Pons (tissue), 1 donor: ENCODE data around the gene ZNF844.
"Not testable (repeated sequence)": the region's sequence is repeated elsewhere in the genome, so short reads cannot be mapped to it uniquely, and the experiment has no call there.

ENCODE experiments used
- DNase-seq: peaks from one replicate; pipeline ENCODE4 v3.0.0-alpha.2; 2016; ENCODE audit warnings: low spot score

The ZNF844 gene

DNA sequence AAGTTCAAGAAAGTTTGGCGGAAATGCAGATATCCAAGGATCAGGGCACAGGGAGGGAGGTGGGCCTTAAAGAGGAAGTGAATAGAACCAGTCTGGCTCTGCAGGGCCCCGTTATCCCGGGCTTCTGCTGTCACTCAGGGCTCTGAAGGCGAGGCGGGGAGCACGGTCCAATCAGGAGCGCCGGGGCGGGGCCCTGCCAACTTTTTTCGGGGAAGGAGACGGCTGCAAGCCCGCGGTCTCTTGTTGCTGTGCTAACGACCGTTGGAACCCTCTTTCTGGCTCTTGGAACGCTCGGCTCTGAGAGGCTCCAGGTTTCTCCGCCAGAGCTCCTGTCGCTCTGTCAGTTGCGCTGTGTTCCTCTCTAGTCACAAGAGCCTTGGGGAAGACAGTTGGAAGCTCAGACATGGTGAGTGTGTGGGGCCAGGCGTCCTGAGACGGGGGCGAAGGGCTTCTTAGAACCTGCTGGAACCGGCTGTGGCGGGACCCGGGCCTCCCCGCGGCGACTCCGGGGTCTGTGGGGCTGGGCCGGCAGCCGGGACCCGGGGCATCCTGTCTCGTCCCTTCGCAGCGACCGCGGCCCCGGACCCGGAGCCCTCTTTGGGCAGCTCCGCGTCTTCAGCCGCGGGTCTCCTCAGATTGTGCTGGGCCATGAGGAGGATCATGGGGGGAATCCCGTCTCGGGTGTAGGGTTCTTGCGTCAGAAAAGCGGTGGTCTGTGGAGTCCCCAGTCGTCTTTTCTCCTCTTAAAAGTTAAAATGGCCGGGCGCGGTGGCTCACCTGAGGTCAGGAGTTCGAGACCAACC lies 27.7 kb downstream of the ZNF844 start:
- peak; percentile 65 for DNase-seq

DNA sequence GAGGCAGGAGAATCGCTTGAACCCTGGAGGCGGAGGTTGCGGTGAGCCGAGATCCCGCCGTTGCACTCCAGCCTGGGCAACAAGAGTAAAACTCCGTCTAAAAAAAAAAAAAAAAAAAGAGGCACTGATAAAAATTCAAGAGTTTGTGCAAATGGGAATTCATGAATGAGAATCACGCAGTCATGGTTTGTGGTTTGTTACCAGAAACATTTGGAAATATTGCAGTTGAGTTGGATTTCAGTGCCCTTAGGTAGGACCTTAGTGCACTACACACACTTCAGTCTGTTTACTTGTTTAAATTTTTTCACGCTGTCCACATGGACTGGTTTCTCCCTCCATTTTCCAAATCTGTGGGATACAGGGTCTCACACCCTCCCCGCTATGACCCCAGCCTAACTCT lies 28.4 kb downstream of the ZNF844 start:
- DNase-seq = no peak

DNA sequence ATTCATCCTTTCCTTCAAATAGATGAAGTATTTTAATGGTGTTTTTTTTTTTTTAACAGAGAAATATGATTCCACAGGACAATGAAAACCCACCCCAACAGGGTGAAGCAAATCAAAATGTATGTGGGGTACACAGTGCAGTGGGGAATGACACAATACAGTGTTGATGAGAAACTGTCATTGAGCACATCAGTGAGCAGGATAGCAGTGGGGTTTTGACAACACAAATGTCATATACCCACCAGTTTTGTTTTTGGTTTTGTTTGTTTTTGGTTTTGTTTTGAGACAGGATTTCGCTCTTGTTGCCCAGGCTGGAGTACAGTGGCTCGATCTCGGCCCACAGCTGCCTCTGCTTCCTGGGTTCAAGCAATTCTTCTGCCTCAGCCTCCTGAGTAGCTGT lies 29.2 kb downstream of the ZNF844 start:
- no peak for DNase-seq

DNA sequence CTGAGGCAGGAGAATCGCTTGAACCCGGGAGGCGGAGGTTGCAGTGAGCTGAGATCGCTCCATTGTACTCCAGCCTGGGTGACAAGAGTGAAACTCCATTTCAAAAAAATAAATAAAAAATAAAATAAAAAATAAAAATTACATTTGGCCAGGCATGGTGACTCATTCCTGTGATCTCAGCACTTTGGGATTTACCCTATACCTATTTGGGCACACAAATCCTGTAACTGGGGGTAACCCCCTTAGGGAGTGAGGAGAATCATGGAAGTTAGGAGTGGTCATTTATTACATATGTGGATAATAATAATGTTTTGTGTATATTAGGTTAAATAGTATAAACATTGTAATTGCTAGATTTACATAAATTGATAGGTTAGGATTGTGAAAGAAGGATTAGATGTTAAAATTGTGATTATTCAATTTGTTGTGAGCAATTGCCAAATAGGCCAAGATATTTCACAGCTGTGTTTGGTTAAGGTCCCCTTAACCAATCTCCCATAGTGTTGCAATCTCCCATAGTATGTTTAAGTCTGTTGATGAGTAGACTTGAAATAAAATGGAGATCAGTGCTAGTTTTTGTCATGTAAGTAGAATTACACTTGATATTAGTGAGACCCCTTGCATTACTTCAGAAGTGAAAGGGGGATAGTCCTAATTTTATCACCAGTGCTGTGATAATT lies 30.7 kb downstream of the ZNF844 start:
- no peak for DNase-seq

GRCh38 chr19:12098040-12098439 lies 33.5 kb downstream of the ZNF844 start:
- no peak for DNase-seq

- DNase-seq = not testable (repeated sequence)
Observed at GRCh38 chr19:12103909-12104308, 39.4 kb downstream of the ZNF844 start.

DNA sequence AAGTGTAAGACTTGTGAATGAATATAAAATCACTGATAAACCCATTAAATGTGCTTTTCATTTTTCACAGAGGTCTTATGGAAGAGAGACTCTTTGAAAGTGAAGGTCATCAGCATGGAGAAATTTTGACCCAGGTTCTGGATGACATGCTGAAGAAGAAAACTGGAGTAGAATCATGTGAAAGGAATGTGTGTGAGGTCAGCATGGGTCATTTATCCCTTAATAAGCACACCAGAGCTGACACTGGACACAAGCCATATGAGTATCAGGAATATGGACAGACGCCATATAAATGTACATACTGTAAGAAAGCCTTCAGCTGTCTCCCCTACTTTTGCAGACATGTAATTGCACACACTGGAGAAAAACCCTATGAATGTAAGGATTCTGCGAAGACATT lies 46.6 kb downstream of the ZNF844 start:
- no peak for DNase-seq

- no peak for DNase-seq
Observed at GRCh38 chr19:12111943-12112637, 47.6 kb downstream of the ZNF844 start.

DNA sequence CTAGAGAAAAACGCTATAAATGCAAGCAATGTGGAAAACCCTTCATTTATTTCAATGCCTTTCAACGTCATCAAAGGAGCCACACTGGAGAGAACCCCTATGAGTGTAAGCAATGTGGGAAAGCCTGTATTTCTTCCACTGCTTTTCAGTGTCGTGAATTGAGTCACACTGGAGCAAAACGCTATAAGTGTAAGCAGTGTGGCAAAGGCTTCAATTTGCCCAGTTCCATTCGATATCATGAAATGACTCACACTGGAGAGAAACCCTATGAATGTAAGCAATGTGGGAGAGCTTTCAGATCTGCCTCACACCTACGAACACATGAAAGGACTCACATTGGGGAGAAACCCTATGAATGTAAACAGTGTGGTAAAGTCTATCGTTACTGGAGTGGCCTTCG lies 48.2 kb downstream of the ZNF844 start:
- DNase-seq = no peak

- no peak for DNase-seq
Observed at GRCh38 chr19:12113121-12113520, 48.6 kb downstream of the ZNF844 start.

GRCh38 chr19:12117201-12117970 lies 52.9 kb downstream of the ZNF844 start:
- no peak for DNase-seq

- DNase-seq = no peak
Observed at GRCh38 chr19:12126707-12127106, 62.2 kb downstream of the ZNF844 start.
